ENCODE data around the gene PLA2G2D. TPM values are rescaled to one million over a fixed set of nuclear protein-coding genes. Genes with fewer than 3 reads are reported as not detected.

PLA2G2D gene, protein sequence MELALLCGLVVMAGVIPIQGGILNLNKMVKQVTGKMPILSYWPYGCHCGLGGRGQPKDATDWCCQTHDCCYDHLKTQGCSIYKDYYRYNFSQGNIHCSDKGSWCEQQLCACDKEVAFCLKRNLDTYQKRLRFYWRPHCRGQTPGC
- not detected in 2 replicates for total RNA-seq (2014; rRNA removed; shearing (Covaris generic); ENCODE audit: low replicate concordance)

DNA sequence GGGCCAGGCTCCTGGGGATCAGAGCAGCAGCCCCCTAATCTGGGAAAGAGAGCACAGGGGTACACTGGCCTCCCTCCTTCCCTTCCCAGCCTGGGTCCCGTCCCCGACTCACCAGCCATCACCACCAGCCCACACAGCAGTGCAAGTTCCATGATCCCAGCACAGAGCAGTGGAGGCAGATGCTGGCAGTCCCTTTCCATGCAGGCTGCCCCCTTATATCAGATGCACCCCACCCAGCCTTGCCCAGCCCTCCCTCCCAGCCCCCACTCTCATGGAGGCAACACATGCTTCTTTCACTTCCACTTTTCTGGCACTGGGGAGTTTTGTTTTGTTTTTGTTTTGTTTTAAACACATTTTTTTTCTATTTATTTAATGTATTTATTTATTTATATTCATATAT lies at the start of gene PLA2G2D:
TSS of gene PLA2G2D (minus strand) at position 190 of the 400 bp plus-strand sequence. CDS start at position 152, 38 bp downstream.
- Histone ChIP-seq H2AFZ (ENCODE audit: low read length) (no peak within 1 kb of the TSS), H3K27me3 (ENCODE audit: low read length) (no peaks in the 10 kb centered on the region), H4K20me1 (ENCODE audit: insufficient read depth, low read depth, low read length) (no peaks in the 10 kb centered on the region), H3K9me3 (ENCODE audit: low read length) (no peaks in the 10 kb centered on the region), H3K4me1 (ENCODE audit: low read length) (no peaks in the 10 kb centered on the region), H3K9me2 (replicated peaks; ENCODE audit: insufficient read depth, low read length) (no peaks in the 10 kb centered on the region), H3K9ac (ENCODE audit: low read length) (no peak within 1 kb of the TSS), H3K27ac (ENCODE audit: low read length) (no peak within 1 kb of the TSS), H3K4me3 (ENCODE audit: low read length) (no peak within 1 kb of the TSS), H3K4me2 (ENCODE audit: low read depth, low read length, poor library complexity, severe bottlenecking) (no peak within 1 kb of the TSS), H3K36me3 (ENCODE audit: insufficient read depth, low read length) (no peaks in the 10 kb centered on the region), H3K79me2 (ENCODE audit: low read length) (no peaks in the 10 kb centered on the region)
- no peak for DNase-seq

DNA sequence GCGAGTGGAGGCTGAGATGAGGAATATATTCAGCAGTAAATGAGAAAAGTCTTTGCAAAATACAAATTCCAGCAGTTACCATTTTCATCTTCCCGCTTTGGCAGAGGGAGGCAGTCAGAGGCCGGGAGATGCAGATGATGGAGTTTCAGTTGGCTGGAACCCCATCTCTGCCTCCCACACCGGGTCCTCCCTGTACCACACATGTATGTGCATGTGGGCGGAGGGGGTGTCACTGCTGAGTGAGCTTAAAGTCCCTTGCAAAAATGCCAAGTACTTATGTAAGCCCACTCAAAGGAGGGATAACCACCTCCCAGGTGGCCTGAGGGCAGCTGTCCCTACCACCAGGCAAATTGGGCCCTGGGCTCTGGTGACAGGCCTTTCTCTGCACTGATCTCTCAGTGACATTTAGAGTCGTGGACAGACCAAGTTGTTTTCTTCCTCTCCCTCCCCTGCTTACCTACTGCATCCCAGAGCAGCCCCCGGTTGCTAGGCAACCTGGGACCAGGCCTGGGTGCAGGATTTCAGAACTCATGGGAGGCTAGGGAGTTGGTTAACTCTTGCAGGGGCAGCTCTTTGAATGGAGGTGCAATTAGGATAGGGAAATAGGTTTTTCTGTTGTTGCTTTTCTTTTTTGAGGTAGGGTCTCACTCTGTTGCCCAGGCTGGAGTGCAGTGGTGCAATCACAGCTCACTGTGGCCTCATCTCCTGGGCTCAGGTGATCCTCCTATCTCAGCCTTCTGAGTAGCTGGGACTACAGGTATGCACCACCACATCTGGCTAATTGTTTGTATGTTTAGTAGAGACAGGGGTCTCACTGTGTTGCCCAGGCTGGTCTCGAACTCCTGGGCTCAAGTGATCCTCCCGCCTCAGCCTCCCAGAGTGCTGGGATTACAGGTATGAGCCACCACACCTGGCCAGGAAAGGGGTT lies 49.5 kb upstream of the PLA2G2D start:
- Histone ChIP-seq H3K9me2 (replicated peaks; ENCODE audit: insufficient read depth, low read length) (no peaks in the 10 kb centered on the region), H3K36me3 (ENCODE audit: insufficient read depth, low read length) (no peaks in the 10 kb centered on the region), H3K4me3 (ENCODE audit: low read length) (no peak overlapping the region), H3K79me2 (ENCODE audit: low read length) (no peaks in the 10 kb centered on the region), H3K9me3 (ENCODE audit: low read length) (no peaks in the 10 kb centered on the region), H2AFZ (ENCODE audit: low read length) (no peak overlapping the region), H3K9ac (ENCODE audit: low read length) (no peak overlapping the region), H3K27ac (ENCODE audit: low read length) (no peak overlapping the region), H3K4me1 (ENCODE audit: low read length) (peaks cover 8% of the 10 kb centered on the region), H3K27me3 (ENCODE audit: low read length) (no peaks in the 10 kb centered on the region), H4K20me1 (ENCODE audit: insufficient read depth, low read depth, low read length) (no peaks in the 10 kb centered on the region), H3K4me2 (ENCODE audit: low read depth, low read length, poor library complexity, severe bottlenecking) (no peak overlapping the region)
- no peak for DNase-seq

DNA sequence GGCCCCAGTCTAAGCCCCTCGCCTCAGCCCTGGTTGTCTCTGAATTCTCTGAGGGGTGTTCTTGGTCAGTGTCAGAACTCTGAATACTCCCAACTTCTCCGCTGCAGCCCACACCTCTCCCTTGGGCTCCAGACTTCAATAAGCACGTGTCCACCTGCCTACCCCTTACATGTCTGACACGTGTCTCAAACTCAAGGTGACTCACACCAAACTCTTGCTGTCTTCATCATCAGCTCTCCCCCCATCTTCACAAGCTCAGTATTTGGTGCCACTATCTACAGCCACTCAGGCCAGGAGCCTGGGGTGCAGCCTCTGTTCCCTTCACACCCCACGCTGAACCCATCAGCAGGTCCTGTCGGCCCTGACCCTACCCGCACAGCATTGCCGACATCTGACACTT lies 47.8 kb upstream of the PLA2G2D start:
- Histone ChIP-seq H4K20me1 (ENCODE audit: insufficient read depth, low read depth, low read length) (no peaks in the 10 kb centered on the region), H3K9ac (ENCODE audit: low read length) (no peak overlapping the region), H3K4me3 (ENCODE audit: low read length) (no peak overlapping the region), H3K9me2 (replicated peaks; ENCODE audit: insufficient read depth, low read length) (no peaks in the 10 kb centered on the region), H3K27me3 (ENCODE audit: low read length) (no peaks in the 10 kb centered on the region), H3K79me2 (ENCODE audit: low read length) (no peaks in the 10 kb centered on the region), H3K4me1 (ENCODE audit: low read length) (peaks cover 8% of the 10 kb centered on the region), H3K27ac (ENCODE audit: low read length) (no peak overlapping the region), H2AFZ (ENCODE audit: low read length) (no peak overlapping the region), H3K4me2 (ENCODE audit: low read depth, low read length, poor library complexity, severe bottlenecking) (no peak overlapping the region), H3K9me3 (ENCODE audit: low read length) (no peaks in the 10 kb centered on the region), H3K36me3 (ENCODE audit: insufficient read depth, low read length) (no peaks in the 10 kb centered on the region)
- DNase-seq, result no peak

DNA sequence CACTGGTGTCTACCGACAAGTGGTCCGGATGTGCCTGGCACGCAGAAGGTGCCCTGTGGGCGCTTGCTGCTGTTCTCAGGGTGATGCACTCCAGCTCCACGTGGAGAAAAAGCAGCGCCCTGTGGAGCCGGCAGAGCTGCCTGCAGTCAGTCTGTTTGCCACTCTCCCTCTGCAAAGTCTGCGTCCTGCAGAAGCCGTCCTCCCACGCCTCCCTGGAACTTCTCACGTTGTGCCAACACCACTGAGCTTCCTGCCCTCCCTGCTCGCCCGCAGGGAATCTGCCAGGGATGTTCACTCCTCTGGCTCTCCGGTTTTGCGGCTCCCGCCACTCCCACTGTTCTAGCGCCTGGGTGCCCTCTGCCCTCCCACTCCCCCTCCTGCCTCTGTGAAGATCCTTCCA lies 46.7 kb upstream of the PLA2G2D start:
- Histone ChIP-seq H3K27ac (ENCODE audit: low read length) (no peak overlapping the region), H3K9me2 (replicated peaks; ENCODE audit: insufficient read depth, low read length) (no peaks in the 10 kb centered on the region), H3K9ac (ENCODE audit: low read length) (no peak overlapping the region), H3K9me3 (ENCODE audit: low read length) (no peaks in the 10 kb centered on the region), H3K4me3 (ENCODE audit: low read length) (no peak overlapping the region), H2AFZ (ENCODE audit: low read length) (no peak overlapping the region), H3K27me3 (ENCODE audit: low read length) (no peaks in the 10 kb centered on the region), H4K20me1 (ENCODE audit: insufficient read depth, low read depth, low read length) (no peaks in the 10 kb centered on the region), H3K79me2 (ENCODE audit: low read length) (no peaks in the 10 kb centered on the region), H3K36me3 (ENCODE audit: insufficient read depth, low read length) (no peaks in the 10 kb centered on the region), H3K4me1 (ENCODE audit: low read length) (peaks cover 3% of the 10 kb centered on the region; the same call in 1 of the 2 replicates), H3K4me2 (ENCODE audit: low read depth, low read length, poor library complexity, severe bottlenecking) (no peak overlapping the region)
- no peak for DNase-seq

DNA sequence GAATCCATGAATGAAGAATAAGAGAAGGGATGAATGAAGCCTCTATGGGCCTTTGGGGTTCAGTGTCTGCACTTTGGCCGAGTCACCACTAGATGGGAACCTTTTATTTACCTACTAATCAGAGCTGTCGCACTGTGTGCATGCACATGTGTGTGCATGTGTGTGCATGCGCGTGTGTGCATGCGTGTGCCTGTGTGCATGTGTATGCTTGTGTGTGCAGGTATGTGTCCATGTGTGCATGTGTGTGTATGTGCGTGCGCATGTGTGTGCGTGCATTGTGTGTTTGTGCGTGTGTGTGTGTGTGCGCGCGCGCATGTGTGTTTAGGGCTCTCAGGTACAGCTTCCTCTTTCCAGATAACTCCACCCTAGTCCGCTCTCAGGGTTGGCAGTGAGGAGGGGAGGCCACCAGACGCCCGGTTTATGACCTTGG lies 46.2 kb upstream of the PLA2G2D start:
- 0 out of 2 replicates have a peak, but pooled peaks cover 2% of the 10 kb centered on the region for H3K4me1 ChIP-seq (ENCODE audit: low read length)
- H3K79me2 ChIP-seq (ENCODE audit: low read length), result no peaks in the 10 kb centered on the region
- H3K9ac ChIP-seq (ENCODE audit: low read length), result no peak overlapping the region
- H3K4me3 ChIP-seq (ENCODE audit: low read length), result no peak overlapping the region
- no peak overlapping the region for H3K4me2 ChIP-seq (ENCODE audit: low read depth, low read length, poor library complexity, severe bottlenecking)
- H2AFZ ChIP-seq (ENCODE audit: low read length), result no peak overlapping the region
- no peaks in the 10 kb centered on the region for H3K36me3 ChIP-seq (ENCODE audit: insufficient read depth, low read length)
- H3K27me3 ChIP-seq (ENCODE audit: low read length), result no peaks in the 10 kb centered on the region
- H3K9me3 ChIP-seq (ENCODE audit: low read length), result peaks cover 4% of the 10 kb centered on the region; the same call in 1 of the 2 replicates
- H3K27ac ChIP-seq (ENCODE audit: low read length), result no peak overlapping the region
- DNase-seq, result peak; percentile 79
- no peaks in the 10 kb centered on the region for H3K9me2 ChIP-seq (replicated peaks; ENCODE audit: insufficient read depth, low read length)
- no peaks in the 10 kb centered on the region for H4K20me1 ChIP-seq (ENCODE audit: insufficient read depth, low read depth, low read length)

DNA sequence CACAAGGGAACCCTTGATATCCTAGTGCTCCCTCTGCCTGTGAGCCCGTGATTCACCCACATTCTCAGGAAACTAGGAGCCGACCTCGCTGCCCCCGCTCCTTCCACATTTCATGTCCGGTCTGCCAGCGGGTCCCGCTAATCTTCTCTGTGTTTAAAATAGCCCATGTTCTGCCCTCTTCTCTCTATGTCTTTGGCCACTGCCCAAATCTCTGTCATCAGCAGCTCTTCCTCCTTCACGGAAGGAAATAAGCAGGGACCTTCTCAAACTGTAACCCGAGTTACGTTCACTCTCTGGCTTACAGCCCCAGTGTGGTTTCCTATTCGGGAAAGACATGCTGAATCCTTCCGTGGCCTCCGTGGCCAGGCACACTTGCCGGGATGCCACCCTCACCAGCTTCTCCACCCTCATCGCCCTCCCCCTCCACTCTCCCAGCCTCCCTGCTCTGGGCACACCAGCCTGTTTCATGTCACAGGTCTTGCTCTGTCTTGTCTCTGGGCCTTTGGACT lies 45.4 kb upstream of the PLA2G2D start:
- no peak for DNase-seq
- H3K27ac ChIP-seq (ENCODE audit: low read length), result no peak overlapping the region
- H3K36me3 ChIP-seq (ENCODE audit: insufficient read depth, low read length), result no peaks in the 10 kb centered on the region
- H3K27me3 ChIP-seq (ENCODE audit: low read length), result 0 out of 2 replicates have a peak, but pooled peaks cover 1% of the 10 kb centered on the region
- H3K4me3 ChIP-seq (ENCODE audit: low read length), result no peak overlapping the region
- no peaks in the 10 kb centered on the region for H3K9me2 ChIP-seq (replicated peaks; ENCODE audit: insufficient read depth, low read length)
- no peak overlapping the region for H3K9ac ChIP-seq (ENCODE audit: low read length)
- no peak overlapping the region for H2AFZ ChIP-seq (ENCODE audit: low read length)
- H3K4me1 ChIP-seq (ENCODE audit: low read length), result no peaks in the 10 kb centered on the region
- H3K4me2 ChIP-seq (ENCODE audit: low read depth, low read length, poor library complexity, severe bottlenecking), result no peak overlapping the region
- H3K79me2 ChIP-seq (ENCODE audit: low read length), result no peaks in the 10 kb centered on the region
- H4K20me1 ChIP-seq (ENCODE audit: insufficient read depth, low read depth, low read length), result no peaks in the 10 kb centered on the region
- H3K9me3 ChIP-seq (ENCODE audit: low read length), result peaks cover 7% of the 10 kb centered on the region

DNA sequence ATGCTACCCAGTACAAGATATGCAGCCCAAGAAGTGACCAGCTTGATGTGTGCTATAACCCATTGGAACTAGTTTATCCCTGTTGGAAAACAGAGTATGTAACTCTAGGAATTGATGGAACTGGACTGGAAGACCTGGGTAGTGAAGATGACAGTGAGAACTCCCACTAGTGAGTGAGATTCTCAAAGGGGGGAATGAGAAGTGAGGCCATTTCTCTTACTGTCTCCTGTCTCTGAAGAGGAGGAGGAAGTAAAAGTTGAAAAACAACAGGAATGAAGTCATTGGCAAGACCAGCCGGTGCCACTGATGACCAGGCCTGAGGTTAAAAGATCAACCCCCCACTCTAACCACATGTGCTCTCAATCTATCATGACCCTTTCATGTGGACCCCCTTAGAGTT lies 40.7 kb upstream of the PLA2G2D start:
- DNase-seq, result no peak
- H3K4me3 ChIP-seq (ENCODE audit: low read length), result no peak overlapping the region
- H3K36me3 ChIP-seq (ENCODE audit: insufficient read depth, low read length), result no peaks in the 10 kb centered on the region
- H3K79me2 ChIP-seq (ENCODE audit: low read length), result no peaks in the 10 kb centered on the region
- no peaks in the 10 kb centered on the region for H4K20me1 ChIP-seq (ENCODE audit: insufficient read depth, low read depth, low read length)
- 0 out of 2 replicates have a peak, but pooled peaks cover 2% of the 10 kb centered on the region for H3K27me3 ChIP-seq (ENCODE audit: low read length)
- H3K9ac ChIP-seq (ENCODE audit: low read length), result no peak overlapping the region
- H3K4me2 ChIP-seq (ENCODE audit: low read depth, low read length, poor library complexity, severe bottlenecking), result no peak overlapping the region
- no peaks in the 10 kb centered on the region for H3K9me2 ChIP-seq (replicated peaks; ENCODE audit: insufficient read depth, low read length)
- no peak overlapping the region for H3K27ac ChIP-seq (ENCODE audit: low read length)
- H3K4me1 ChIP-seq (ENCODE audit: low read length), result no peaks in the 10 kb centered on the region
- peaks cover 10% of the 10 kb centered on the region for H3K9me3 ChIP-seq (ENCODE audit: low read length)
- H2AFZ ChIP-seq (ENCODE audit: low read length), result no peak overlapping the region
